ENCODE data around the gene ARHGAP28.

DNA sequence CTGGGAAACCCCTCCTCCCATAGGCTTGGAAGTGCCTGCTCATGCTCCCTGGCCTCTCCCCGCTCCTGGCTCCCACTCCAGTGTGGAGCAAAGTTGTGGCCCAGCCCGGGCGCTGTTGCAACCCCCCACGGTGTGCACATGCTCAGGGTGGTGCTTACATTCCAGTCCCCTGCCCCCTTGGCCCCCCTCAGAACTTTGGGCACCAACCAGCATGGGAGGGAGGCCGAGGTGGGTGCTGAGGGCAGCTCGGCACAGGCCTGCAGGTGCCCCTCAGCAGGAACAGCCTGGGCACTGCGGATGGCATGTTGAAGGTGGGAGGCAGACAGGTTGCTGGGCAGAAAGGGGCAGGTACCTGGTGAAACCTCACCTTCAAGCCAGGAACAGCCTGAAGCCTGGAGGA lies 125.3 kb downstream of the ARHGAP28 start:
- TF ChIP-seq, protein P1, sequence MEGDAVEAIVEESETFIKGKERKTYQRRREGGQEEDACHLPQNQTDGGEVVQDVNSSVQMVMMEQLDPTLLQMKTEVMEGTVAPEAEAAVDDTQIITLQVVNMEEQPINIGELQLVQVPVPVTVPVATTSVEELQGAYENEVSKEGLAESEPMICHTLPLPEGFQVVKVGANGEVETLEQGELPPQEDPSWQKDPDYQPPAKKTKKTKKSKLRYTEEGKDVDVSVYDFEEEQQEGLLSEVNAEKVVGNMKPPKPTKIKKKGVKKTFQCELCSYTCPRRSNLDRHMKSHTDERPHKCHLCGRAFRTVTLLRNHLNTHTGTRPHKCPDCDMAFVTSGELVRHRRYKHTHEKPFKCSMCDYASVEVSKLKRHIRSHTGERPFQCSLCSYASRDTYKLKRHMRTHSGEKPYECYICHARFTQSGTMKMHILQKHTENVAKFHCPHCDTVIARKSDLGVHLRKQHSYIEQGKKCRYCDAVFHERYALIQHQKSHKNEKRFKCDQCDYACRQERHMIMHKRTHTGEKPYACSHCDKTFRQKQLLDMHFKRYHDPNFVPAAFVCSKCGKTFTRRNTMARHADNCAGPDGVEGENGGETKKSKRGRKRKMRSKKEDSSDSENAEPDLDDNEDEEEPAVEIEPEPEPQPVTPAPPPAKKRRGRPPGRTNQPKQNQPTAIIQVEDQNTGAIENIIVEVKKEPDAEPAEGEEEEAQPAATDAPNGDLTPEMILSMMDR (IDR thresholded peaks at IDR 0.05): no peak
- no peak for TF ChIP-seq POLR2A (IDR thresholded peaks at IDR 0.05)
- TF ChIP-seq POLR2AphosphoS5 (IDR thresholded peaks at IDR 0.05): no peak

Data from prostate gland (tissue), 2 donors.